Chondrocyte (in vitro differentiated cells): ENCODE data around the gene CT47C1. TPM values are rescaled to one million over a fixed set of nuclear protein-coding genes. Genes with fewer than 3 reads are reported as not detected.

Experiments used
- DNase-seq: peaks from one replicate; pipeline ENCODE4 v3.0.0; 2021; ENCODE audit warnings: mixed read lengths, low spot score
- H3K27ac Mint-ChIP-seq: one replicate; pipeline ENCODE4 v1.8.0; 2021; ENCODE audit warnings: mild to moderate bottlenecking, moderate library complexity, mixed read lengths; ENCODE audit not compliant: unreplicated experiment
- H3K27me3 Mint-ChIP-seq: 2 replicates; pipeline ENCODE4 v1.8.0; 2021; ENCODE audit warnings: low read depth, mixed read lengths
- H3K36me3 Mint-ChIP-seq: 2 replicates; pipeline ENCODE4 v1.8.0; 2021; ENCODE audit warnings: low read depth, mixed read lengths
- H3K4me1 Mint-ChIP-seq: 2 replicates; pipeline ENCODE4 v1.8.0; 2021; ENCODE audit warnings: low read depth, mild to moderate bottlenecking, mixed read lengths
- H3K4me3 Mint-ChIP-seq: one replicate; pipeline ENCODE4 v1.8.0; 2021; ENCODE audit warnings: mild to moderate bottlenecking, moderate library complexity, mixed read lengths; ENCODE audit not compliant: unreplicated experiment
- H3K9me3 Mint-ChIP-seq: 2 replicates; pipeline ENCODE4 v1.8.0; 2021; ENCODE audit warnings: low read depth, mixed read lengths
- CTCF ChIP-seq: fragments of 200-600 bp; sonication (generic); IDR thresholded peaks from 2 replicates; pipeline ENCODE4 v1.5.0; 2021; ENCODE audit warnings: antibody characterized with exemption, mild to moderate bottlenecking, moderate library complexity
- total RNA-seq: library from RNA; stranded (reverse); gene quantifications from 3 replicates; pipeline ENCODE4 v1.2.1, GENCODE V29; 2021

Gene CT47C1
- total RNA-seq, 1 donor from 2014 or later, result not detected

GRCh38 chrX:119089619-119090018, 16.8 kb downstream of the CT47C1 start:
- no peaks in the 10 kb centered on the region for H3K4me1 Mint-ChIP-seq
- H3K36me3 Mint-ChIP-seq, result no peaks in the 10 kb centered on the region
- TF ChIP-seq CTCF, result no peak
- H3K27ac Mint-ChIP-seq, result no peak overlapping the region
- peaks cover 9% of the 10 kb centered on the region for H3K27me3 Mint-ChIP-seq
- H3K4me3 Mint-ChIP-seq, result no peak overlapping the region
- H3K9me3 Mint-ChIP-seq, result peaks cover 18% of the 10 kb centered on the region
- no peak for DNase-seq

GRCh38 chrX:119090627-119091026, 17.8 kb downstream of the CT47C1 start:
- no peaks in the 10 kb centered on the region for H3K36me3 Mint-ChIP-seq
- no peak for TF ChIP-seq CTCF
- peaks cover 9% of the 10 kb centered on the region for H3K27me3 Mint-ChIP-seq
- DNase-seq, result no peak
- H3K4me1 Mint-ChIP-seq, result no peaks in the 10 kb centered on the region
- H3K4me3 Mint-ChIP-seq, result no peak overlapping the region
- peaks cover 18% of the 10 kb centered on the region for H3K9me3 Mint-ChIP-seq
- no peak overlapping the region for H3K27ac Mint-ChIP-seq

GRCh38 chrX:119093991-119094735, 21.4 kb downstream of the CT47C1 start:
- Mint-ChIP-seq H3K4me3 (no peak overlapping the region), H3K27ac (no peak overlapping the region), H3K9me3 (peaks cover 15% of the 10 kb centered on the region), H3K36me3 (no peaks in the 10 kb centered on the region), H3K4me1 (no peaks in the 10 kb centered on the region), H3K27me3 (peaks cover 9% of the 10 kb centered on the region)
- no peak for TF ChIP-seq CTCF
- no peak for DNase-seq

- Mint-ChIP-seq H3K9me3 (peaks cover 11% of the 10 kb centered on the region), H3K27ac (no peak overlapping the region), H3K4me3 (no peak overlapping the region), H3K27me3 (peaks cover 11% of the 10 kb centered on the region), H3K4me1 (no peaks in the 10 kb centered on the region), H3K36me3 (no peaks in the 10 kb centered on the region)
- TF ChIP-seq CTCF, result no peak
- DNase-seq, result no peak
Observed at GRCh38 chrX:119094819-119095218, 22.0 kb downstream of the CT47C1 start.

GRCh38 chrX:119095936-119096335, 23.1 kb downstream of the CT47C1 start:
- peaks cover 7% of the 10 kb centered on the region for H3K9me3 Mint-ChIP-seq
- H3K4me1 Mint-ChIP-seq, result no peaks in the 10 kb centered on the region
- no peak overlapping the region for H3K27ac Mint-ChIP-seq
- H3K4me3 Mint-ChIP-seq, result no peak overlapping the region
- DNase-seq, result no peak
- H3K27me3 Mint-ChIP-seq, result peaks cover 7% of the 10 kb centered on the region
- no peaks in the 10 kb centered on the region for H3K36me3 Mint-ChIP-seq
- TF ChIP-seq CTCF, result no peak
